Mammary epithelial cell (primary cell): ENCODE results near the gene FOXS1.

ENCODE experiments used
- CTCF ChIP-seq, 2 donors: IDR thresholded peaks in 1 of 2; conservative IDR thresholded peaks in 1 of 2; 2 replicates each; pipeline ENCODE4 v1.5.1; 2011 to 2012; ENCODE audit warnings: inconsistent platforms in 2 of 2, low read length in 2 of 2, mild to moderate bottlenecking in 2 of 2, control low read depth in 1 of 2, low read depth in 1 of 2; ENCODE audit not compliant: insufficient read depth in 1 of 2; ENCODE audit errors: extremely low read depth in 1 of 2
- EZH2 ChIP-seq: IDR thresholded peaks from 2 replicates; pipeline ENCODE4 v1.6.1; 2012; ENCODE audit warnings: low read length, inconsistent platforms, borderline replicate concordance

GRCh38 chr20:31841928-31842327 is 3.5 kb downstream of the FOXS1 start:
- TF ChIP-seq CTCF (conservative IDR thresholded peaks at IDR 0.05 in 1 of 2, IDR thresholded peaks at IDR 0.05 in 1 of 2; ENCODE audit: extremely low read depth in 1 of 2, insufficient read depth in 1 of 2, low read depth in 1 of 2, low read length in 2 of 2) (no peak), EZH2 (no peak)
